Measurements from ENCODE around the gene SLC48A1.

SLC48A1 gene

DNA sequence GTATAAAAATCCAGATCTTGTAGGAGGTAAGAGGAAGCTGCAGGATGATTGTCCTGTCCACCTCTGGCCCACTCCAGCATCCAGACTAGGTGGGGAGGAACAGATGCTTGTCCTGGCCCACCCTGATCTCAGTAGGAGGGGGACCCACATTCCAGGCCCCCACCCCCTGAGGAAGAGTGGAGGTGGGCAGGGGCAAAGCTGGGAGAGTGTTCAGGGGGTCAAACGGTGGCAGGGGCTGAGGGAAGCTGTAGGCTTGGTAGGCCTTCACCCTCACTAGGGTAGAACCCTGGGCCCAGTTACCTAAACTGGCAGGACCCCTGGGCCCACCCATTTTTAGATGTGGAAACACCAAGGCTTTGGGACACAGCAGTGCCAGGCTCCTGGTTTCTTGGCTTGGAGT lies 4.1 kb downstream of the SLC48A1 start:
- Histone ChIP-seq H3K27ac (peak overlapping the region; percentile 55 to 87), H3K36me3 (peaks cover 0 to 16% (median 13%) of the 10 kb centered on the region in 3 donors), H3K4me3 (no peak overlapping the region), H3K4me1 (peaks cover 0 to 72% (median 63%) of the 10 kb centered on the region in 4 donors), H3K9me3 (no peaks in the 10 kb centered on the region), H3K27me3 (no peaks in the 10 kb centered on the region)
- intact Hi-C loops (cut with DNase I; ENCODE audit: low total_unique reads): loop anchor here (5.0 kb wide), 1 partner anchor 35 kb away; no protein-coding TSS in a partner anchor
- TF ChIP-seq, protein P1, sequence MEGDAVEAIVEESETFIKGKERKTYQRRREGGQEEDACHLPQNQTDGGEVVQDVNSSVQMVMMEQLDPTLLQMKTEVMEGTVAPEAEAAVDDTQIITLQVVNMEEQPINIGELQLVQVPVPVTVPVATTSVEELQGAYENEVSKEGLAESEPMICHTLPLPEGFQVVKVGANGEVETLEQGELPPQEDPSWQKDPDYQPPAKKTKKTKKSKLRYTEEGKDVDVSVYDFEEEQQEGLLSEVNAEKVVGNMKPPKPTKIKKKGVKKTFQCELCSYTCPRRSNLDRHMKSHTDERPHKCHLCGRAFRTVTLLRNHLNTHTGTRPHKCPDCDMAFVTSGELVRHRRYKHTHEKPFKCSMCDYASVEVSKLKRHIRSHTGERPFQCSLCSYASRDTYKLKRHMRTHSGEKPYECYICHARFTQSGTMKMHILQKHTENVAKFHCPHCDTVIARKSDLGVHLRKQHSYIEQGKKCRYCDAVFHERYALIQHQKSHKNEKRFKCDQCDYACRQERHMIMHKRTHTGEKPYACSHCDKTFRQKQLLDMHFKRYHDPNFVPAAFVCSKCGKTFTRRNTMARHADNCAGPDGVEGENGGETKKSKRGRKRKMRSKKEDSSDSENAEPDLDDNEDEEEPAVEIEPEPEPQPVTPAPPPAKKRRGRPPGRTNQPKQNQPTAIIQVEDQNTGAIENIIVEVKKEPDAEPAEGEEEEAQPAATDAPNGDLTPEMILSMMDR (IDR thresholded peaks at IDR 0.05): no peak
- DNase-seq: no peak

GRCh38 chr12:47777741-47778558 lies 4.9 kb downstream of the SLC48A1 start:
- peak overlapping the region; percentile 55 to 87 for H3K27ac ChIP-seq
- no peak overlapping the region for H3K4me3 ChIP-seq
- peaks cover 0 to 65% (median 60%) of the 10 kb centered on the region in 4 donors for H3K4me1 ChIP-seq
- H3K9me3 ChIP-seq: no peaks in the 10 kb centered on the region
- intact Hi-C loops (cut with DNase I; ENCODE audit: low total_unique reads): loop anchor here (2.0 to 5.0 kb wide), 2 partner anchors 36 to 61 kb away; no protein-coding TSS in a partner anchor
- H3K27me3 ChIP-seq: no peaks in the 10 kb centered on the region
- peaks cover 3 to 24% (median 21%) of the 10 kb centered on the region in 3 donors for H3K36me3 ChIP-seq
- TF ChIP-seq, protein P1 (IDR thresholded peaks at IDR 0.05): no peak
- peak in 1 of 2 donors; percentile 64 for DNase-seq

GRCh38 chr12:47778881-47779280 lies 5.8 kb downstream of the SLC48A1 start:
- peaks cover 12 to 34% (median 31%) of the 10 kb centered on the region in 3 donors for H3K36me3 ChIP-seq
- H3K4me1 ChIP-seq: peaks cover 0 to 60% (median 58%) of the 10 kb centered on the region in 4 donors
- intact Hi-C loops (cut with DNase I; ENCODE audit: low total_unique reads): loop anchor here (2.0 to 5.0 kb wide), 2 partner anchors 37 to 60 kb away; no protein-coding TSS in a partner anchor
- peak overlapping the region in 1 of 2 donors; percentile 87 for H3K27ac ChIP-seq
- DNase-seq: no peak
- H3K4me3 ChIP-seq: no peak overlapping the region
- H3K9me3 ChIP-seq: no peaks in the 10 kb centered on the region
- H3K27me3 ChIP-seq: no peaks in the 10 kb centered on the region
- TF ChIP-seq, protein P1 (IDR thresholded peaks at IDR 0.05): no peak

DNA sequence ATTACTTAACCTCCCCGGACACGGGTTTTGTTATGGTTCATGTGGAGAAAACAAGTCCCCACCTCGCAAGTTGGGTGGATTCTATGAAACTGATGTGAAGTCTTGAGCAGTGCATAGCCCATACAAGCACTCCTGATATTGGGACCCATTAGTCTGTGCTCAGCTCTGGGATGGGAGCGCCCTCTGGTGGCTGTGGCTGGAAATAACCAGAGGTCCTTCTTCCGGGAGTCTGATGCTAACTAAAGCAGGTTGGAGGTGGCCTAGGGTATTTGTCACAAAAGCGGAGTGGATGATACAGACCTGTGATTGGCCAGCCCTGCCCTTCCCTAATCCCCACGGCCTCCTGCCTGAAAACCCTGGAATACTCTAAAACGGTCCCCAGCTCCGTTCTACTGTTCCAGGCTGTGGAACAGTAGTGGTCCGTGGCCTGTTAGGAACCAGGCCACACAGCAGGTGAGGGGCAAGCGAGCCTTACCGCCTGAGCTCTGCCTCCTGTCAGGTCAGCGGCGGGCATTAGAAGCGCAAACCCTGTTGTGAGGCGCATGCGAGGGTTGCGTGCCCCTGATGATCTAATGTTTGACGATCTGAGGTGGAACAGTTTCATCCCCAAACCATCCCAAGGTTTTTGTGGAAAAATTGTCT lies 6.4 kb downstream of the SLC48A1 start:
- Histone ChIP-seq H3K27ac (peak overlapping the region; percentile 38 to 87), H3K4me3 (no peak overlapping the region), H3K36me3 (peaks cover 17 to 39% (median 36%) of the 10 kb centered on the region in 3 donors), H3K9me3 (no peaks in the 10 kb centered on the region), H3K27me3 (no peaks in the 10 kb centered on the region), H3K4me1 (peaks cover 0 to 55% (median 53%) of the 10 kb centered on the region in 4 donors)
- intact Hi-C loops (cut with DNase I; ENCODE audit: low total_unique reads): loop anchor here (2.0 to 5.0 kb wide), 2 partner anchors 37 to 59 kb away; no protein-coding TSS in a partner anchor
- peak; percentile 92 to 93 for DNase-seq
- TF ChIP-seq, protein P1 (IDR thresholded peaks at IDR 0.05): peak; percentile 92 to 96

DNA sequence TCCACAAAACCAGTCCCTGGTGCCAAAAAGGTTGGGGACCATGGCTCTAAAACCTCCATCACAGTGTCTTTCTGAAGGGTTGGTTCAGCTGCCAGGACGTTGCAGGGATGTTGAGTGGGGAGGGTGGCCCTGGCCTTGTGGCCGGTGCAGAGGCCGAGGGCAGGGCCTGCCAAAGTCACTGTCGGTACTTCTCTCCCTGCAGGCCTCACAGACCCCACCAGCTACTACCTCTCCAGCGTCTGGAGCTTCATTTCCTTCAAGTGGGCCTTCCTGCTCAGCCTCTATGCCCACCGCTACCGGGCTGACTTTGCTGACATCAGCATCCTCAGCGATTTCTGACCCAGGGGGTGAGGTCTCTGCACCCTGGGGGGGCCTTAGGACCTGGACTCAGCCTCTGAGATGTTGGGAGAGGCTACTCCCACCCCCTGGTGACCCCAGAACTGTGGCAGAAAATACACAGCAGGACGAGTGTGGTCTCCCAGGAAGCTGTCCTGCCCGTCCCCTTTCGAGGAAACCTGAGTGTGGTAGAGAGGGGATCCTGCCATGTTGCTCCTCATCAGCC lies 7.0 kb downstream of the SLC48A1 start:
- Histone ChIP-seq H3K27me3 (no peaks in the 10 kb centered on the region), H3K4me3 (no peak overlapping the region), H3K9me3 (no peaks in the 10 kb centered on the region), H3K27ac (peak overlapping the region; percentile 23 to 38), H3K4me1 (peaks cover 0 to 49% (median 47%) of the 10 kb centered on the region in 4 donors), H3K36me3 (peaks cover 23 to 45% (median 42%) of the 10 kb centered on the region in 3 donors)
- intact Hi-C loops (cut with DNase I; ENCODE audit: low total_unique reads): loop anchor here (2.0 to 5.0 kb wide), 2 partner anchors 38 to 59 kb away; no protein-coding TSS in a partner anchor
- DNase-seq: no peak
- TF ChIP-seq, protein P1 (IDR thresholded peaks at IDR 0.05): no peak
